Heart left ventricle (tissue), 13 donors: ENCODE data around the gene DRP2.

Experiments
- CTCF ChIP-seq, 12 donors: fragments of 200-600 bp; sonication (generic) in 4 of 12; IDR thresholded peaks; one replicate each; pipeline versions ENCODE4 v1.5.0 to v1.8.0; 2018 to 2022; ENCODE audit warnings: antibody characterized with exemption in 12 of 12, mild to moderate bottlenecking in 5 of 12
- POLR2A ChIP-seq, 2 donors: fragments of 450-650 bp; IDR thresholded peaks; one replicate each; pipeline ENCODE4 v1.6.1; 2017; ENCODE audit warnings: antibody characterized with exemption in 2 of 2, mild to moderate bottlenecking in 2 of 2, moderate library complexity in 2 of 2
- donor health status: ischemic (EF 13 %, LVEDD 7.1; RV severe dilation, severe dysfunction).
- donor health status: DM: no; HTN: yes; CAD: no.
- donor health status: DM: no; HTN: no; CAD: no.
- donor health status: ischemic (EF 25% LVEDD 6.9; RV normal size, moderate dysfunction).
- donor health status: ischemic (EF 25% LVEDD 5.7; RV mildly dilated, moderate dysfunction).
- donor health status: ischemic (EF 35%, LVEDD 5.7; RV mildly dilated, moderate dysfunction).
- donor health status: nonischemic (EF 11% LVEDD 7.7; RV severe dilation, severe dysfunction).
- donor health status: DM: yes; HTN: yes; CAD: no.
- donor health status: PGD.
- donor health status: ischemic (EF 29% LVEDD 5.4; RV normal size, mild dysfunction).
- donor health status: nonischemic (EF 23%, LVEDD 6.1; RV moderate dilation, normal function).

GRCh38 chrX:101237041-101237440 is 17.5 kb downstream of the DRP2 start:
- TF ChIP-seq CTCF (IDR thresholded peaks at IDR 0.05) (no peak), POLR2A (IDR thresholded peaks at IDR 0.05) (no peak)
